Measurements from ENCODE around the gene PXN. TPM values are rescaled to one million over a fixed set of nuclear protein-coding genes. Genes with fewer than 3 reads are reported as not detected.

Gene PXN
- total RNA-seq = 100 to 1,000 TPM in 5 of 7 donors, 10 to 100 TPM in 2; 91.8 to 161 (median 149) TPM
- polyA plus RNA-seq = 10 to 100 TPM; 22.3 to 49.8 (median 35.6) TPM
- long read RNA-seq, donor 1, transcript PXN-204 (11 exons, 3,683 nt) = major isoform, 8 of 19 reads
- long read RNA-seq, donor 1, partial matches to known transcripts = 10 of 19 reads
- long read RNA-seq, donor 1, other reads (novel, unspliced or antisense) = 0 of 19 reads
- long read RNA-seq, donor 2, transcript PXN-204 (11 exons, 3,683 nt) = major isoform, 6 of 20 reads
- long read RNA-seq, donor 2, partial matches to known transcripts = 11 of 20 reads
- long read RNA-seq, donor 2, other reads (novel, unspliced or antisense) = 0 of 20 reads

DNA sequence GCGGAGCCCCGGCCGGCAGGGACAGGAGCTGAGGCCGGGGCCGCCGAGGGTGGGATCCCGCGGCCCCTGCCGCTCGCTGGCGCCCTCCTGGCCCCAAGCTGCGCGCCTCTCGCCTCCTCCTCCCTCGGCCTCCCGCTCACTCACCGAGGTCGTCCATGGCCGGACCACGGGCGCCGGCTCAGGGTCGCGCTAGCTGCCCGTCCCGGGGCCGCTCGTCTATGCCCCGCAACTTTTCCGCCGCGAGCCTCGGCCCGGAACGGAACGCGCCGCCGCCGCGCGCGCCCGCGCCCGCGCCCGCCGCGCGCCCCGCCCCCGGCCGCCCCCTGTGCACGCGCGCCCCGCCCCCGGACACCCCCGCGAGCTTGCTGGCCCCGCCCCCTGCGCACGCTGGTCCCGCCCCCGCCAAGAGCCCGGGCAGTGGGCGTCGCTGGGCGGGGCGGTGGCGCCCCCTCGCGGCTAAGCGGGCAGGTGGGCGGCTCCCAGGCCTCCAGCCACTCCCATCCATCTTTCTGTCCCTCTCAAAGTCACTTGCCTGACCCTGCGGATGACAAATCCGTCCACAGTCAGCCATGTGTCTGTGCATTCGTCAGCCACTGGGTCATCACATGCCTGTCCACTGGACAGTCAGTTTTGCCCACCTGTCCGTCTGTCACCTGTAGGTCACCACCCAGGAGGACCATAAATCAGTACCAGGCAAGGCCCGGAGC lies at the start of gene PXN:
Gene PXN, minus strand, starts transcription at position 258 of the 707 bp plus-strand sequence. Its CDS starts 101 bp downstream, at position 157.
- no peaks in the 10 kb centered on the region for H3K9me3 ChIP-seq
- peak within 1 kb of the TSS; percentile 61 to 93 (median 74) for H3K4me3 ChIP-seq
- H3K27ac ChIP-seq = peak within 1 kb of the TSS; percentile 72 to 97 (median 94)
- peak; percentile 76 to 97 (median 94) for TF ChIP-seq CTCF (IDR thresholded peaks at IDR 0.05 in 8 of 11, conservative IDR thresholded peaks at IDR 0.05 in 3 of 11)
- TF ChIP-seq POLR2AphosphoS5 (IDR thresholded peaks at IDR 0.05) = peak; percentile 68 to 85 (median 79)
- TF ChIP-seq POLR2A (IDR thresholded peaks at IDR 0.05) = no peak
- intact Hi-C loops (cut with DNase I; ENCODE audit: low total_unique reads) = loop anchor here (10.0 kb wide), 1 partner anchor 51 kb away; no protein-coding TSS in a partner anchor
- WGBS, 5 donors = 2 to 5% (median 3%) methylated on average over 18 to 81 of the region's 81 CpGs
- H3K36me3 ChIP-seq = peaks cover 0 to 7% (median 0%) of the 10 kb centered on the region in 6 donors
- peaks cover 21 to 80% (median 62%) of the 10 kb centered on the region in 6 donors for H3K4me1 ChIP-seq
- peak; percentile 97 for DNase-seq
- peaks cover 0 to 40% (median 0%) of the 10 kb centered on the region in 7 donors for H3K27me3 ChIP-seq (replicated peaks in 1 of 7)

- WGBS, 5 donors = 57 to 76% (median 74%) methylated on average over 5 of the region's 5 CpGs
- no peaks in the 10 kb centered on the region for H3K9me3 ChIP-seq
- H3K27me3 ChIP-seq (replicated peaks in 1 of 7) = no peaks in the 10 kb centered on the region
- H3K4me3 ChIP-seq = no peak overlapping the region
- TF ChIP-seq POLR2AphosphoS5 (IDR thresholded peaks at IDR 0.05) (no peak), CTCF (IDR thresholded peaks at IDR 0.05 in 8 of 11, conservative IDR thresholded peaks at IDR 0.05 in 3 of 11) (no peak), POLR2A (IDR thresholded peaks at IDR 0.05) (no peak)
- H3K27ac ChIP-seq = no peak overlapping the region
- peaks cover 9 to 21% (median 19%) of the 10 kb centered on the region in 6 donors for H3K4me1 ChIP-seq
- peak; percentile 4 for DNase-seq
- intact Hi-C loops (cut with DNase I; ENCODE audit: low total_unique reads) = no loop called here
- no peaks in the 10 kb centered on the region for H3K36me3 ChIP-seq
These were observed 48.7 kb upstream of the PXN start for GRCh38 chr12:120314220-120314619.

DNA sequence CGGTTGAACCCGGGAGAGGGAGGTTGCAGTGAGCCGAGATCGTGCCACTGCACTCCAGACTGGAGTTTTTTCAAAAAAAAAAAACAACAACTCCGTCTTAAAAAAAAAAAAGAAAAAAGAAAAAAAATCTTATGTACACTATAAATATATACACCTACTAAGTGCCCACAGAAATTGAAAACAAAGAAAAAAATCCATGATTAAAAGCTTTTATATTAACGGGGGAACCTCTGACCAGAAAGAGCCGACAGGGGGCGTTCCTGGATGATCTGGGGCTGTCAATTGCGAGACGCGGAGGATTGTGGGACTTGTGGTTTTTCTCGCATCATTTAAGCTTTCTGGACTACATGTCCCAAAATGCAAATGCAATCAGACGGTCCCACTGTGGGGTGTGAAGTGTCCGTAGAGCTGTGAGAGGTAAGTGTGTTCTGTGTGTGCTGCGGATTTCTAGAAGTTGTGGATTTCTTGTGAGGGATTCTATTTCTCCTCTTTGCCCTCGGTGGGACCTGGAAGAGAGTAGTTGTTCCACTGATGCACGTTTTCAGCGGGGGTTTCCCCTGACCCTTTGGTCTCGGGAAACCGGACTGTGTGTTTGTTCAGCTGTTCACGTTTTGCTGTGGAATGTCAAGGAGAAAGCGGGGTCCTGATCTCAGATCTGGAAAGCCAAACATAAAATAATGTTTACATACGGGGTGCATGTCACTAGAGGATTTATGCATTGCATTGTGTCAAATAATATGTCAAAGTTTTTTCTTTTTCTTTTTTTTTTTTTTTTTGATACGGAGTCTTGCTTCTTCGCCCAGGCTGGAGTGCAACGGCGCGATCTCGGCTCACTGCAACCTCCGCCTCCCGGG lies 36.7 kb upstream of the PXN start, which contains the start of gene SIRT4:
Gene SIRT4, plus strand, starts transcription at position 360 of the 854 bp plus-strand sequence. CDS start 1,241 bp downstream, outside the sequence.
- intact Hi-C loops (cut with DNase I; ENCODE audit: low total_unique reads) = no loop called here
- Histone ChIP-seq H3K4me3 (peak within 1 kb of the TSS; percentile 59 to 81 (median 69)), H3K9me3 (no peaks in the 10 kb centered on the region), H3K27ac (peak within 1 kb of the TSS; percentile 23 to 81 (median 70)), H3K36me3 (no peaks in the 10 kb centered on the region), H3K27me3 (replicated peaks in 1 of 7) (no peaks in the 10 kb centered on the region), H3K4me1 (peaks cover 0 to 22% (median 9%) of the 10 kb centered on the region in 6 donors)
- TF ChIP-seq CTCF (IDR thresholded peaks at IDR 0.05 in 8 of 11, conservative IDR thresholded peaks at IDR 0.05 in 3 of 11) = peak; percentile 17 to 85 (median 83)
- peak in 1 of 3 donors; percentile 8 for TF ChIP-seq POLR2A (IDR thresholded peaks at IDR 0.05)
- peak in 1 of 3 donors; percentile 71 for TF ChIP-seq POLR2AphosphoS5 (IDR thresholded peaks at IDR 0.05)
- DNase-seq = peak; percentile 93
- 9 to 12% (median 10%) methylated on average over 31 of the region's 31 CpGs for WGBS, 5 donors
